ENCODE data around the gene GMDS. TPM values are rescaled to one million over a fixed set of nuclear protein-coding genes. Genes with fewer than 3 reads are reported as not detected.
A peak's percentile ranks its signal among the peaks of the same experiment; 100 is the strongest.

Gene GMDS
- polyA plus RNA-seq, 1 of the 3 experiments (the other 2 are of a cell fraction) = 12.3 TPM

DNA sequence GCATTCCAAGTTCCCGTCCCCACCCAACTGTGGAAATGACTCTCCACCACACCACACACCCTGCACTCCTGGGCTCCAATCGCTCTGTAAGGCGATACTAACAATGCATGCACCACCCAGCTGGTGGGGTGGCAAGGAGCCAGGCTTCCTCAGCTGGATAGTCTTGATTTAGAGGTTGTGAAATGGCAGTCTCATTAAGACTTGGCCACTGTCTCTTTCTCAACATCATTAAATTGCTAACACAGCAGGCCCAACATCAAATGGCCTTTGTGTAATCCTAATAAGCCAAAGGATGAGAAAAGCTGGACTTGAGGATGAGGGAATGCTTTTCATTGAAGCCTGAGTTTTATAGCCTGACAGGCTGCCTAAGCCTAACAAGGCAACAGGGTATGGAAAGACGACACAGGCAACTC, 223.7 kb downstream of the GMDS start:
- Histone ChIP-seq H3K27me3 (ENCODE audit: insufficient read depth) (no peaks in the 10 kb centered on the region), H3K4me3 (ENCODE audit: low read depth in 2 of 2, low read length in 1 of 2) (no peak overlapping the region), H3F3A (replicated peaks; ENCODE audit: insufficient read depth) (no peaks in the 10 kb centered on the region), H3K9me2 (no peaks in the 10 kb centered on the region), H2AFZ (ENCODE audit: low read depth) (no peak overlapping the region), H4K20me1 (ENCODE audit: insufficient read depth) (no peaks in the 10 kb centered on the region), H3K9me3 (0 out of 2 replicates have a peak, but pooled peaks cover 5% of the 10 kb centered on the region), H3K9ac (no peak overlapping the region), H3K36me3 (replicated peaks in 1 of 2; ENCODE audit: control insufficient read depth in 1 of 2, insufficient read depth in 2 of 2, low read length in 1 of 2) (no peaks in the 10 kb centered on the region), H3K4me2 (no peak overlapping the region), H3K4me1 (ENCODE audit: control insufficient read depth in 1 of 2, insufficient read depth in 2 of 2, low read depth in 1 of 2, low read length in 1 of 2) (peaks cover 10 to 18% of the 10 kb centered on the region in 2 experiments; a peak in 3 of 4 replicates), H3K79me2 (ENCODE audit: insufficient read depth) (no peaks in the 10 kb centered on the region), H3K27ac (ENCODE audit: low read depth in 2 of 2, low read length in 1 of 2) (peak overlapping the region in 1 of 2 experiments; percentile 54; a peak in 1 of 4 replicates)
- no peak for DNase-seq
- TF ChIP-seq NFIC (IDR thresholded peaks at IDR 0.05; ENCODE audit: borderline replicate concordance) (peak; percentile 37; the same call in 1 of the 2 replicates), EP300 (IDR thresholded peaks at IDR 0.05; ENCODE audit: borderline replicate concordance in 1 of 2, low read depth in 1 of 2, low read length in 1 of 2) (0 out of 4 replicates have a peak, but pooled peaks of 1 of the 2 experiments have one; percentile 13), TEAD4 (IDR thresholded peaks at IDR 0.05; ENCODE audit: borderline replicate concordance, insufficient read depth) (no peak), TCF12 (IDR thresholded peaks at IDR 0.05) (peak; percentile 44; the same call in 1 of the 2 replicates)
- TF ChIP-seq, protein P1, sequence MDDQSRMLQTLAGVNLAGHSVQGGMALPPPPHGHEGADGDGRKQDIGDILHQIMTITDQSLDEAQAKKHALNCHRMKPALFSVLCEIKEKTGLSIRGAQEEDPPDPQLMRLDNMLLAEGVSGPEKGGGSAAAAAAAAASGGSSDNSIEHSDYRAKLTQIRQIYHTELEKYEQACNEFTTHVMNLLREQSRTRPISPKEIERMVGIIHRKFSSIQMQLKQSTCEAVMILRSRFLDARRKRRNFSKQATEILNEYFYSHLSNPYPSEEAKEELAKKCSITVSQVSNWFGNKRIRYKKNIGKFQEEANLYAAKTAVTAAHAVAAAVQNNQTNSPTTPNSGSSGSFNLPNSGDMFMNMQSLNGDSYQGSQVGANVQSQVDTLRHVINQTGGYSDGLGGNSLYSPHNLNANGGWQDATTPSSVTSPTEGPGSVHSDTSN (IDR thresholded peaks at IDR 0.05) = peak; percentile 36; the same call in 1 of the 2 replicates
- TF ChIP-seq, protein P2, sequence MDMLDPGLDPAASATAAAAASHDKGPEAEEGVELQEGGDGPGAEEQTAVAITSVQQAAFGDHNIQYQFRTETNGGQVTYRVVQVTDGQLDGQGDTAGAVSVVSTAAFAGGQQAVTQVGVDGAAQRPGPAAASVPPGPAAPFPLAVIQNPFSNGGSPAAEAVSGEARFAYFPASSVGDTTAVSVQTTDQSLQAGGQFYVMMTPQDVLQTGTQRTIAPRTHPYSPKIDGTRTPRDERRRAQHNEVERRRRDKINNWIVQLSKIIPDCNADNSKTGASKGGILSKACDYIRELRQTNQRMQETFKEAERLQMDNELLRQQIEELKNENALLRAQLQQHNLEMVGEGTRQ (IDR thresholded peaks at IDR 0.05; ENCODE audit: borderline replicate concordance, low read depth, low read length) = no peak
- ChIA-PET POLR2A (no interaction called here), CTCF (no interaction called here)
- 77% methylated on average over 4 of the region's 4 CpGs for WGBS (ENCODE audit: low lambda C conversion rate)

DNA sequence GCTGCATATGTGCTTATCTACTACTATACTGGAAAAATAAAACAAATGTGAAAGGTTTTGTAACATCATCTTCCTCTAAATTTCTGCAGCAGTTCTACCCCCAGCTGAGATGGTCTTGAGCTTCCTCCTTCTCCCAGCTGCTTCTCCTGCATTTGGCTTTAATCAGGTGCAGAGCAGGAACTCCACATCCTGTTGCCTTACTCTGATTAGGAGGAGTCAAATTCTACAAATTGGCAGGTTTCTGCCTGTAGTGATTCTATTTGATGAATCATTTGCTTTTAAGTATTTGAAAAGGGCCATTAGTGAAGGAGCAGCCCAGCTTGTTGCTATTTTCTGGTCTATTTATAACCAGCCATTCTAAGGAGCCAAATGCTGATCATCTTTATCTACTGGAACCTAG, 224.5 kb downstream of the GMDS start:
- POLR2A ChIA-PET = no interaction called here
- TF ChIP-seq TEAD4 (IDR thresholded peaks at IDR 0.05; ENCODE audit: borderline replicate concordance, insufficient read depth) (0 out of 2 replicates have a peak, but pooled peaks have one; percentile 27), CHD2 (IDR thresholded peaks at IDR 0.05; ENCODE audit: low read length, partially characterized antibody) (no peak), GATA2 (CRISPR knock-in tag; IDR thresholded peaks at IDR 0.05) (no peak), GABPA (IDR thresholded peaks at IDR 0.05; ENCODE audit: low read depth) (no peak), NFIC (IDR thresholded peaks at IDR 0.05; ENCODE audit: borderline replicate concordance) (peak; percentile 42; the same call in 1 of the 2 replicates), TCF12 (IDR thresholded peaks at IDR 0.05) (peak; percentile 93), RAD21 (IDR thresholded peaks at IDR 0.05; ENCODE audit: low read length) (no peak), POLR2AphosphoS5 (IDR thresholded peaks at IDR 0.05; ENCODE audit: low read depth, low read length) (peak; percentile 30; the same call in 1 of the 2 replicates), MXI1 (IDR thresholded peaks at IDR 0.05; ENCODE audit: low read depth, low read length) (no peak)
- TF ChIP-seq, protein P1 (IDR thresholded peaks at IDR 0.05) = peak; percentile 77
- TF ChIP-seq, protein P3, sequence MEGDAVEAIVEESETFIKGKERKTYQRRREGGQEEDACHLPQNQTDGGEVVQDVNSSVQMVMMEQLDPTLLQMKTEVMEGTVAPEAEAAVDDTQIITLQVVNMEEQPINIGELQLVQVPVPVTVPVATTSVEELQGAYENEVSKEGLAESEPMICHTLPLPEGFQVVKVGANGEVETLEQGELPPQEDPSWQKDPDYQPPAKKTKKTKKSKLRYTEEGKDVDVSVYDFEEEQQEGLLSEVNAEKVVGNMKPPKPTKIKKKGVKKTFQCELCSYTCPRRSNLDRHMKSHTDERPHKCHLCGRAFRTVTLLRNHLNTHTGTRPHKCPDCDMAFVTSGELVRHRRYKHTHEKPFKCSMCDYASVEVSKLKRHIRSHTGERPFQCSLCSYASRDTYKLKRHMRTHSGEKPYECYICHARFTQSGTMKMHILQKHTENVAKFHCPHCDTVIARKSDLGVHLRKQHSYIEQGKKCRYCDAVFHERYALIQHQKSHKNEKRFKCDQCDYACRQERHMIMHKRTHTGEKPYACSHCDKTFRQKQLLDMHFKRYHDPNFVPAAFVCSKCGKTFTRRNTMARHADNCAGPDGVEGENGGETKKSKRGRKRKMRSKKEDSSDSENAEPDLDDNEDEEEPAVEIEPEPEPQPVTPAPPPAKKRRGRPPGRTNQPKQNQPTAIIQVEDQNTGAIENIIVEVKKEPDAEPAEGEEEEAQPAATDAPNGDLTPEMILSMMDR (IDR thresholded peaks at IDR 0.05) = no peak
- TF ChIP-seq, protein P4, sequence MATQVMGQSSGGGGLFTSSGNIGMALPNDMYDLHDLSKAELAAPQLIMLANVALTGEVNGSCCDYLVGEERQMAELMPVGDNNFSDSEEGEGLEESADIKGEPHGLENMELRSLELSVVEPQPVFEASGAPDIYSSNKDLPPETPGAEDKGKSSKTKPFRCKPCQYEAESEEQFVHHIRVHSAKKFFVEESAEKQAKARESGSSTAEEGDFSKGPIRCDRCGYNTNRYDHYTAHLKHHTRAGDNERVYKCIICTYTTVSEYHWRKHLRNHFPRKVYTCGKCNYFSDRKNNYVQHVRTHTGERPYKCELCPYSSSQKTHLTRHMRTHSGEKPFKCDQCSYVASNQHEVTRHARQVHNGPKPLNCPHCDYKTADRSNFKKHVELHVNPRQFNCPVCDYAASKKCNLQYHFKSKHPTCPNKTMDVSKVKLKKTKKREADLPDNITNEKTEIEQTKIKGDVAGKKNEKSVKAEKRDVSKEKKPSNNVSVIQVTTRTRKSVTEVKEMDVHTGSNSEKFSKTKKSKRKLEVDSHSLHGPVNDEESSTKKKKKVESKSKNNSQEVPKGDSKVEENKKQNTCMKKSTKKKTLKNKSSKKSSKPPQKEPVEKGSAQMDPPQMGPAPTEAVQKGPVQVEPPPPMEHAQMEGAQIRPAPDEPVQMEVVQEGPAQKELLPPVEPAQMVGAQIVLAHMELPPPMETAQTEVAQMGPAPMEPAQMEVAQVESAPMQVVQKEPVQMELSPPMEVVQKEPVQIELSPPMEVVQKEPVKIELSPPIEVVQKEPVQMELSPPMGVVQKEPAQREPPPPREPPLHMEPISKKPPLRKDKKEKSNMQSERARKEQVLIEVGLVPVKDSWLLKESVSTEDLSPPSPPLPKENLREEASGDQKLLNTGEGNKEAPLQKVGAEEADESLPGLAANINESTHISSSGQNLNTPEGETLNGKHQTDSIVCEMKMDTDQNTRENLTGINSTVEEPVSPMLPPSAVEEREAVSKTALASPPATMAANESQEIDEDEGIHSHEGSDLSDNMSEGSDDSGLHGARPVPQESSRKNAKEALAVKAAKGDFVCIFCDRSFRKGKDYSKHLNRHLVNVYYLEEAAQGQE (IDR thresholded peaks at IDR 0.05; ENCODE audit: low read depth, low read length) = no peak
- TF ChIP-seq, protein P5, sequence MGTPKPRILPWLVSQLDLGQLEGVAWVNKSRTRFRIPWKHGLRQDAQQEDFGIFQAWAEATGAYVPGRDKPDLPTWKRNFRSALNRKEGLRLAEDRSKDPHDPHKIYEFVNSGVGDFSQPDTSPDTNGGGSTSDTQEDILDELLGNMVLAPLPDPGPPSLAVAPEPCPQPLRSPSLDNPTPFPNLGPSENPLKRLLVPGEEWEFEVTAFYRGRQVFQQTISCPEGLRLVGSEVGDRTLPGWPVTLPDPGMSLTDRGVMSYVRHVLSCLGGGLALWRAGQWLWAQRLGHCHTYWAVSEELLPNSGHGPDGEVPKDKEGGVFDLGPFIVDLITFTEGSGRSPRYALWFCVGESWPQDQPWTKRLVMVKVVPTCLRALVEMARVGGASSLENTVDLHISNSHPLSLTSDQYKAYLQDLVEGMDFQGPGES (IDR thresholded peaks at IDR 0.05; ENCODE audit: low read depth, low read length) = no peak

More for the DNA sequence above, 224.5 kb downstream of the GMDS start:
- no peaks in the 10 kb centered on the region for H3K9me2 ChIP-seq
- no peak overlapping the region for H3K9ac ChIP-seq
- no peaks in the 10 kb centered on the region for H3K27me3 ChIP-seq (ENCODE audit: insufficient read depth)
- H3F3A ChIP-seq (replicated peaks; ENCODE audit: insufficient read depth) = no peaks in the 10 kb centered on the region
- no peaks in the 10 kb centered on the region for H3K79me2 ChIP-seq (ENCODE audit: insufficient read depth)
- no peaks in the 10 kb centered on the region for H3K36me3 ChIP-seq (replicated peaks in 1 of 2; ENCODE audit: control insufficient read depth in 1 of 2, insufficient read depth in 2 of 2, low read length in 1 of 2)
- peak overlapping the region in 1 of 2 experiments; percentile 60; a peak in 3 of 4 replicates for H3K27ac ChIP-seq (ENCODE audit: low read depth in 2 of 2, low read length in 1 of 2)
- peaks cover 8 to 18% of the 10 kb centered on the region in 2 experiments; a peak in 3 of 4 replicates for H3K4me1 ChIP-seq (ENCODE audit: control insufficient read depth in 1 of 2, insufficient read depth in 2 of 2, low read depth in 1 of 2, low read length in 1 of 2)
- H3K4me3 ChIP-seq (ENCODE audit: low read depth in 2 of 2, low read length in 1 of 2) = no peak overlapping the region
- no peaks in the 10 kb centered on the region for H4K20me1 ChIP-seq (ENCODE audit: insufficient read depth)
- H3K4me2 ChIP-seq = no peak overlapping the region
- DNase-seq = no peak
- no peak overlapping the region for H2AFZ ChIP-seq (ENCODE audit: low read depth)
- CTCF ChIA-PET = no interaction called here
- H3K9me3 ChIP-seq = 0 out of 2 replicates have a peak, but pooled peaks cover 5% of the 10 kb centered on the region

All from SK-N-SH (cell line).